H9 (cell line): Measurements from ENCODE around the gene GNAO1. TPM values are rescaled to one million over a fixed set of nuclear protein-coding genes. Genes with fewer than 3 reads are reported as not detected.

ENCODE experiments used
- DNase-seq: peaks from one replicate; pipeline ENCODE4 v3.0.0-alpha.2; 2017
- H2AFZ ChIP-seq: one replicate; pipeline ENCODE4 v1.6.1; 2013; ENCODE audit warnings: mild to moderate bottlenecking, low read length, control low read depth, moderate library complexity
- H2AK5ac ChIP-seq: 2 replicates; pipeline ENCODE4 v1.6.1; 2013; ENCODE audit warnings: low read length, control low read depth, mixed read lengths; ENCODE audit not compliant: insufficient read length
- H2BK120ac ChIP-seq: one replicate; pipeline ENCODE4 v1.6.1; 2013; ENCODE audit warnings: low read depth, mild to moderate bottlenecking, low read length, control low read depth, inconsistent platforms; ENCODE audit not compliant: poor library complexity, severe bottlenecking
- H2BK12ac ChIP-seq: 2 replicates; pipeline ENCODE4 v1.6.1; 2013; ENCODE audit warnings: low read length, control low read depth, mixed read lengths, low read depth; ENCODE audit not compliant: insufficient read length
- H2BK15ac ChIP-seq: 2 replicates; pipeline ENCODE4 v1.6.1; 2013; ENCODE audit warnings: low read depth, low read length, control low read depth
- H2BK20ac ChIP-seq: one replicate; pipeline ENCODE4 v1.6.1; 2013; ENCODE audit warnings: low read depth, mild to moderate bottlenecking, low read length, control low read depth, inconsistent platforms; ENCODE audit not compliant: poor library complexity, severe bottlenecking
- H2BK5ac ChIP-seq: 2 replicates; pipeline ENCODE4 v1.6.1; 2013; ENCODE audit warnings: low read length, control low read depth, mixed read lengths; ENCODE audit not compliant: insufficient read length
- H3K14ac ChIP-seq: 2 replicates; pipeline ENCODE4 v1.6.1; 2013; ENCODE audit warnings: low read length, control low read depth; ENCODE audit not compliant: insufficient read depth
- H3K18ac ChIP-seq: 2 replicates; pipeline ENCODE4 v1.6.1; 2013; ENCODE audit warnings: low read depth, mild to moderate bottlenecking, mixed read lengths, low read length, control low read depth; ENCODE audit not compliant: insufficient read length
- H3K23ac ChIP-seq: 2 replicates; pipeline ENCODE4 v1.6.1; 2013; ENCODE audit warnings: low read length, control low read depth, mixed read lengths, low read depth; ENCODE audit not compliant: insufficient read length
- H3K23me2 ChIP-seq: 2 replicates; pipeline ENCODE4 v1.6.1; 2013; ENCODE audit warnings: low read depth, mild to moderate bottlenecking, mixed read lengths, low read length, control low read depth; ENCODE audit not compliant: insufficient read length, poor library complexity, severe bottlenecking
- H3K27ac ChIP-seq: 2 replicates; pipeline ENCODE4 v1.5.1; 2013; ENCODE audit warnings: low read length, control low read depth, mixed read lengths, low read depth; ENCODE audit not compliant: insufficient read length
- H3K27me3 ChIP-seq: 2 replicates; pipeline ENCODE4 v1.6.1; 2013; ENCODE audit warnings: low read length, control low read depth, inconsistent platforms; ENCODE audit not compliant: insufficient read depth
- H3K4ac ChIP-seq: 2 replicates; pipeline ENCODE4 v1.6.1; 2013; ENCODE audit warnings: low read depth, mild to moderate bottlenecking, control low read depth, inconsistent platforms, low read length, moderate library complexity
- H3K4me1 ChIP-seq: 2 replicates; pipeline ENCODE4 v1.6.1; 2013; ENCODE audit warnings: low read length, control low read depth, inconsistent platforms; ENCODE audit not compliant: insufficient read depth
- H3K4me2 ChIP-seq: 2 replicates; pipeline ENCODE4 v1.6.1; 2013; ENCODE audit warnings: low read length, control low read depth, mixed read lengths; ENCODE audit not compliant: insufficient read length, insufficient read depth
- H3K56ac ChIP-seq: 2 replicates; pipeline ENCODE4 v1.6.1; 2013; ENCODE audit warnings: low read depth, mild to moderate bottlenecking, mixed read lengths, low read length, control low read depth; ENCODE audit not compliant: insufficient read length
- H3K79me1 ChIP-seq: 2 replicates; pipeline ENCODE4 v1.6.1; 2013; ENCODE audit warnings: low read depth, mild to moderate bottlenecking, moderate library complexity, low read length, control low read depth, inconsistent platforms; ENCODE audit not compliant: insufficient read depth, poor library complexity, severe bottlenecking
- H3K79me2 ChIP-seq: 2 replicates; pipeline ENCODE4 v1.6.1; 2013; ENCODE audit warnings: low read length, control low read depth, inconsistent platforms; ENCODE audit not compliant: insufficient read depth
- H3K9ac ChIP-seq: 2 replicates; pipeline ENCODE4 v1.6.1; 2013; ENCODE audit warnings: low read length, control low read depth, mixed read lengths; ENCODE audit not compliant: insufficient read length; ENCODE audit errors: extremely low read depth
- H3K9me3 ChIP-seq: one replicate; pipeline ENCODE4 v1.6.1; 2013; ENCODE audit warnings: low read depth, low read length, inconsistent platforms; ENCODE audit not compliant: control insufficient read depth
- H3T11ph ChIP-seq: one replicate; pipeline ENCODE4 v1.6.1; 2013; ENCODE audit warnings: mild to moderate bottlenecking, low read length, control low read depth, inconsistent platforms
- H4K20me1 ChIP-seq: one replicate; pipeline ENCODE4 v1.6.1; 2013; ENCODE audit not compliant: control insufficient read depth, insufficient read length, insufficient read depth
- H4K5ac ChIP-seq: 2 replicates; pipeline ENCODE4 v1.6.1; 2013; ENCODE audit warnings: low read depth, mild to moderate bottlenecking, mixed read lengths, low read length, control low read depth; ENCODE audit not compliant: insufficient read length
- H4K8ac ChIP-seq: replicated peaks from 2 replicates; pipeline ENCODE4 v1.6.1; 2013; ENCODE audit warnings: low read length, control low read depth, mixed read lengths, low read depth; ENCODE audit not compliant: insufficient read length
- H4K91ac ChIP-seq: 2 replicates; pipeline ENCODE4 v1.6.1; 2013; ENCODE audit warnings: low read depth, mild to moderate bottlenecking, moderate library complexity, mixed read lengths, low read length, control low read depth; ENCODE audit not compliant: insufficient read length
- H3K27ac Mint-ChIP-seq, 3 experiments: 2 replicates in 2 of 3; 3 replicates in 1 of 3; pipeline ENCODE4 v1.8.0; 2020 to 2021; ENCODE audit warnings: mixed read lengths in 3 of 3, mild to moderate bottlenecking in 1 of 3, moderate library complexity in 1 of 3
- H3K27me3 Mint-ChIP-seq: 2 replicates; pipeline ENCODE4 v1.8.0; 2021; ENCODE audit warnings: low read depth, mild to moderate bottlenecking, moderate library complexity, mixed read lengths
- H3K36me3 Mint-ChIP-seq, 3 experiments: 2 replicates in 2 of 3; 3 replicates in 1 of 3; pipeline ENCODE4 v1.8.0; 2020 to 2021; ENCODE audit warnings: low read depth in 3 of 3, mixed read lengths in 3 of 3; ENCODE audit not compliant: insufficient read depth in 1 of 3
- H3K4me1 Mint-ChIP-seq, 2 experiments: 2 replicates each; pipeline ENCODE4 v1.8.0; 2020; ENCODE audit warnings: mixed read lengths in 2 of 2
- H3K4me3 Mint-ChIP-seq, 2 experiments: 2 replicates in 1 of 2; 3 replicates in 1 of 2; pipeline ENCODE4 v1.8.0; 2020 to 2021; ENCODE audit warnings: mild to moderate bottlenecking in 2 of 2, mixed read lengths in 2 of 2, moderate library complexity in 1 of 2
- H3K9me3 Mint-ChIP-seq, 2 experiments: 2 replicates in 1 of 2; 3 replicates in 1 of 2; pipeline ENCODE4 v1.8.0; 2020; ENCODE audit warnings: mild to moderate bottlenecking in 2 of 2, mixed read lengths in 2 of 2, moderate library complexity in 1 of 2
- WGBS: extraction: QIAGEN DNeasy Blood & Tissue Kit; methylation state at CpG from one replicate; pipeline ENCODE4 v1.1.7; 2013; ENCODE audit warnings: missing lambda C conversion rate, low lambda C conversion rate, mixed read lengths; ENCODE audit not compliant: insufficient read length; ENCODE audit errors: extremely low coverage; 5-methylcytosine and 5-hydroxymethylcytosine counted together
- total RNA-seq: library from RNA; stranded (reverse); gene quantifications from 2 replicates; pipeline ENCODE4 v1.2.1, GENCODE V29; 2021
- TF ChIP-seq, protein P1 (sequence below): fragments of 200-600 bp; sonication (generic); conservative IDR thresholded peaks from 3 replicates; pipeline ENCODE4 v1.8.0; 2021; ENCODE audit warnings: antibody characterized with exemption, mild to moderate bottlenecking

The GNAO1 gene
- total RNA-seq, 1 experiment from 2014 or later: 16.9 TPM

DNA sequence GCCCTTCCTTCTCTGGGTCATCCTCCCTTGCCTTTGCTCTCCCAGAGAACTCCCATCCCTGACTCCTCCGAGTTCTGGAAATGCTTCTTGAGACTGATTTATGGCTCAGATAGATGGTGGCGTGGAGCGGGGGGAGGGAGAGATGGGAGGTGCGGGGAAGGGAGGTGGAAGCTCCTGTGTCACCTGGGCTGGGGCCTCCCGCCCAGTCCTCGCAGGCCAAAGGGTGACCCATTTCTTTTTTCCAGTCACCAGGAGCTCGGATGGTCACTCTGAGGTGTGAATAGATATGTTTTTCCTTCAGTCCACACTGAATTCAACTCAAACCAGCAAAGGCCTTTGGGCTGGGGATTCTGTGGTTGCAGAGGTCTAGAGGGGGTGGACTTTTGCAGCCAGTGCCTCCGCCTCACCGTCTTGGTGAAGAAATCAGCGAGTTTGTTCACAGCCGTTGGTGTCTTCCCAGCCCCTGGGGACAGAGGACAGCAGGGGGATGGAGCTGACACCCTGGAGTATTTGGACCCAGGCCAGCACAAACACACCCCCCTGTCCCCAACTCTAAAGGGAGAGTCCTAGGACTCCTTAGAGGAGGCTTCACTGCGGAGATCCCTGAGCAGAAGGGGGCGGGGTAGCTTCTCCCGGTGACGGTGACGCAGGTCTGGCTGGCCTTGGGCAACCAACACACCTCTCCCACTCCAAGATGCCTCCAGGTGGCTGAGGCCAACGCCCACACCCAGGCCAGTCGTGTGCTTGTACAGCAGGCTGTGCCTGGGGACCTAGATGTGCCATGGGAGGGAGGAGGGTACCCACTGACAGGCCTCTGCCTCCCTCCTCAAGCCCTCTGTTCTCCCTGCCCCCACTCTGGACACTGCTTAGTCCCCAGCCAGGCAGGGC, 153.5 kb downstream of the GNAO1 start:
- Histone ChIP-seq H4K91ac (no peak overlapping the region), H3K9ac (no peak overlapping the region), H3K27ac (no peak overlapping the region), H3K23ac (no peak overlapping the region), H2BK5ac (no peak overlapping the region), H3K4me1 (no peaks in the 10 kb centered on the region), H4K20me1 (no peaks in the 10 kb centered on the region), H3K27me3 (no peaks in the 10 kb centered on the region), H3K79me1 (no peaks in the 10 kb centered on the region), H2BK120ac (no peak overlapping the region), H3K18ac (no peak overlapping the region), H2AFZ (no peak overlapping the region), H2BK15ac (no peak overlapping the region), H3K9me3 (no peaks in the 10 kb centered on the region), H2BK20ac (no peak overlapping the region), H3K23me2 (peaks cover 5% of the 10 kb centered on the region), H3T11ph (no peak overlapping the region), H2BK12ac (no peak overlapping the region), H3K14ac (no peak overlapping the region; the same call in 1 of the 2 replicates), H4K5ac (no peak overlapping the region), H3K56ac (no peak overlapping the region), H3K4me2 (no peak overlapping the region), H2AK5ac (no peak overlapping the region), H4K8ac (no peak overlapping the region), H3K4ac (no peak overlapping the region), H3K79me2 (no peaks in the 10 kb centered on the region)
- no peak for DNase-seq
- no peaks in the 10 kb centered on the region; a peak in 1 of 5 replicates for H3K9me3 Mint-ChIP-seq
- TF ChIP-seq, protein P1, sequence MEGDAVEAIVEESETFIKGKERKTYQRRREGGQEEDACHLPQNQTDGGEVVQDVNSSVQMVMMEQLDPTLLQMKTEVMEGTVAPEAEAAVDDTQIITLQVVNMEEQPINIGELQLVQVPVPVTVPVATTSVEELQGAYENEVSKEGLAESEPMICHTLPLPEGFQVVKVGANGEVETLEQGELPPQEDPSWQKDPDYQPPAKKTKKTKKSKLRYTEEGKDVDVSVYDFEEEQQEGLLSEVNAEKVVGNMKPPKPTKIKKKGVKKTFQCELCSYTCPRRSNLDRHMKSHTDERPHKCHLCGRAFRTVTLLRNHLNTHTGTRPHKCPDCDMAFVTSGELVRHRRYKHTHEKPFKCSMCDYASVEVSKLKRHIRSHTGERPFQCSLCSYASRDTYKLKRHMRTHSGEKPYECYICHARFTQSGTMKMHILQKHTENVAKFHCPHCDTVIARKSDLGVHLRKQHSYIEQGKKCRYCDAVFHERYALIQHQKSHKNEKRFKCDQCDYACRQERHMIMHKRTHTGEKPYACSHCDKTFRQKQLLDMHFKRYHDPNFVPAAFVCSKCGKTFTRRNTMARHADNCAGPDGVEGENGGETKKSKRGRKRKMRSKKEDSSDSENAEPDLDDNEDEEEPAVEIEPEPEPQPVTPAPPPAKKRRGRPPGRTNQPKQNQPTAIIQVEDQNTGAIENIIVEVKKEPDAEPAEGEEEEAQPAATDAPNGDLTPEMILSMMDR: no peak
- WGBS: no CpG with 5 or more reads among the region's 18 CpGs
- peaks cover 0 to 3% (median 0%) of the 10 kb centered on the region in 3 experiments; a peak in 3 of 7 replicates for H3K36me3 Mint-ChIP-seq
- no peak overlapping the region for H3K4me3 Mint-ChIP-seq
- H3K4me1 Mint-ChIP-seq: no peaks in the 10 kb centered on the region
- H3K27me3 Mint-ChIP-seq: no peaks in the 10 kb centered on the region
- no peak overlapping the region for H3K27ac Mint-ChIP-seq
